ENCODE measurements around the gene HMCN1.

Gene HMCN1

GRCh38 chr1:185966471-185966870, 232.3 kb downstream of the HMCN1 start:
- DNase-seq (ENCODE audit: low spot score) = no peak

- DNase-seq (ENCODE audit: low spot score) = no peak
Observed at GRCh38 chr1:185969028-185969427, 234.8 kb downstream of the HMCN1 start.

- no peak for DNase-seq (ENCODE audit: low spot score)
Observed at GRCh38 chr1:185969524-185969991, 235.4 kb downstream of the HMCN1 start.

GRCh38 chr1:185971688-185972087, 237.5 kb downstream of the HMCN1 start:
- DNase-seq (ENCODE audit: low spot score) = no peak

- no peak for DNase-seq (ENCODE audit: low spot score)
Observed at GRCh38 chr1:185972096-185972850, 238.1 kb downstream of the HMCN1 start.

GRCh38 chr1:185973645-185974044, 239.5 kb downstream of the HMCN1 start:
- no peak for DNase-seq (ENCODE audit: low spot score)

- no peak for DNase-seq (ENCODE audit: low spot score)
Observed at GRCh38 chr1:185974367-185975170, 240.4 kb downstream of the HMCN1 start.

- DNase-seq (ENCODE audit: low spot score) = no peak
Observed at GRCh38 chr1:185980891-185981290, 246.7 kb downstream of the HMCN1 start.

GRCh38 chr1:185984113-185984836, 250.1 kb downstream of the HMCN1 start:
- DNase-seq (ENCODE audit: low spot score) = no peak

GRCh38 chr1:185987611-185988321, 253.6 kb downstream of the HMCN1 start:
- DNase-seq (ENCODE audit: low spot score) = no peak

- DNase-seq (ENCODE audit: low spot score) = no peak
Observed at GRCh38 chr1:185990565-185990964, 256.4 kb downstream of the HMCN1 start.

GRCh38 chr1:185991266-185991665, 257.1 kb downstream of the HMCN1 start:
- DNase-seq (ENCODE audit: low spot score) = no peak

GRCh38 chr1:185996211-185996610, 262.0 kb downstream of the HMCN1 start:
- DNase-seq (ENCODE audit: low spot score) = no peak

GRCh38 chr1:185998391-185998790, 264.2 kb downstream of the HMCN1 start:
- DNase-seq (ENCODE audit: low spot score) = no peak

GRCh38 chr1:186002406-186002805, 268.2 kb downstream of the HMCN1 start:
- no peak for DNase-seq (ENCODE audit: low spot score)

- no peak for DNase-seq (ENCODE audit: low spot score)
Observed at GRCh38 chr1:186009039-186009737, 275.0 kb downstream of the HMCN1 start.

GRCh38 chr1:186014370-186015037, 280.3 kb downstream of the HMCN1 start:
- DNase-seq (ENCODE audit: low spot score) = no peak

GRCh38 chr1:186016856-186017255, 282.7 kb downstream of the HMCN1 start:
- DNase-seq (ENCODE audit: low spot score) = no peak

- no peak for DNase-seq (ENCODE audit: low spot score)
Observed at GRCh38 chr1:186022184-186022583, 288.0 kb downstream of the HMCN1 start.

- DNase-seq (ENCODE audit: low spot score) = no peak
Observed at GRCh38 chr1:186026946-186027345, 292.8 kb downstream of the HMCN1 start.

GRCh38 chr1:186027621-186028020, 293.4 kb downstream of the HMCN1 start:
- DNase-seq (ENCODE audit: low spot score) = no peak

Data from iPS-NIHi11 (cell line).